Activated CD4-positive, alpha-beta T cell treated with anti-CD3 and anti-CD28 coated beads for 36 hours (primary cell): ENCODE measurements around the gene CYP24A1. TPM values are rescaled to one million over a fixed set of nuclear protein-coding genes. Genes with fewer than 3 reads are reported as not detected.
"Not testable (repeated sequence)": the region's sequence is repeated elsewhere in the genome, so short reads cannot be mapped to it uniquely, and the experiment has no call there.

Source experiments
- ATAC-seq: fragments of 200-7000 bp; cut with Tn5 transposase; one replicate; pipeline ENCODE4 v1.10.0; 2021; ENCODE audit warnings: mild to moderate bottlenecking, moderate library complexity
- CTCF ChIA-PET: fragments of 350-600 bp; sonication (Branson Sonifier 250); formaldehyde crosslinking; loops from one replicate; lab custom pipeline; 2021; ENCODE audit warnings: antibody characterized with exemption; lab: Charles Lee
- POLR2A ChIA-PET: fragments of 350-600 bp; sonication (Branson Sonifier 250); formaldehyde crosslinking; loops from one replicate; lab custom pipeline; 2021; ENCODE audit warnings: antibody characterized with exemption, inconsistent platforms; lab: Charles Lee
- DNase-seq: peaks from one replicate; pipeline ENCODE4 v3.0.0-alpha.2; 2020
- H3K27ac Mint-ChIP-seq: one replicate; pipeline ENCODE4 v1.8.0; 2021; ENCODE audit warnings: mixed read lengths
- H3K27me3 Mint-ChIP-seq: one replicate; pipeline ENCODE4 v1.8.0; 2021; ENCODE audit warnings: mixed read lengths
- H3K36me3 Mint-ChIP-seq: one replicate; pipeline ENCODE4 v1.8.0; 2021; ENCODE audit warnings: low read depth, mixed read lengths
- H3K4me1 Mint-ChIP-seq: one replicate; pipeline ENCODE4 v1.8.0; 2021; ENCODE audit warnings: mixed read lengths
- H3K4me3 Mint-ChIP-seq: one replicate; pipeline ENCODE4 v1.8.0; 2021; ENCODE audit warnings: mild to moderate bottlenecking, moderate library complexity, mixed read lengths
- H3K9me3 Mint-ChIP-seq: one replicate; pipeline ENCODE4 v1.8.0; 2021; ENCODE audit warnings: low read depth, mixed read lengths
- intact Hi-C, 2 experiments: fragments of 100-400 bp; cut with DNase I in 1 of 2; cut with micrococcal nuclease in 1 of 2; formaldehyde crosslinking; loops; one replicate each; pipeline versions ENCODE4 v1.14.2 to v1.15.1; 2022 to 2024; cut with DNase I, micrococcal nuclease
- total RNA-seq, 2 experiments: library from RNA; stranded (reverse); gene quantifications; one replicate each; pipeline ENCODE4 v1.2.3, GENCODE V29; 2021

The CYP24A1 gene
- total RNA-seq, 2 experiments from 2014 or later = 0.07 TPM; not detected in 1

GRCh38 chr20:54131125-54131524, 42.7 kb downstream of the CYP24A1 start:
- not testable (repeated sequence) for H3K27ac Mint-ChIP-seq

GRCh38 chr20:54129350-54129749, 44.4 kb downstream of the CYP24A1 start:
- H3K27ac Mint-ChIP-seq = no peak overlapping the region
- no peak overlapping the region for H3K4me3 Mint-ChIP-seq
- ATAC-seq (no peak), DNase-seq (no peak)
- no peaks in the 10 kb centered on the region for H3K4me1 Mint-ChIP-seq
- ChIA-PET CTCF (interaction anchor here (0.6 kb wide), 1 partner anchor 35 kb away, joined by 3 read pairs; no protein-coding TSS in a partner anchor), POLR2A (no interaction called here)
- intact Hi-C loops = no loop called here
- H3K9me3 Mint-ChIP-seq = peaks cover 6% of the 10 kb centered on the region
- no peaks in the 10 kb centered on the region for H3K36me3 Mint-ChIP-seq
- peaks cover 4% of the 10 kb centered on the region for H3K27me3 Mint-ChIP-seq

More at GRCh38 chr20:54131125-54131524, 42.7 kb downstream of the CYP24A1 start:
- intact Hi-C loops, POLR2A ChIA-PET, H3K4me3 Mint-ChIP-seq, DNase-seq, H3K9me3 Mint-ChIP-seq, H3K27me3 Mint-ChIP-seq, CTCF ChIA-PET, H3K4me1 Mint-ChIP-seq, ATAC-seq, H3K36me3 Mint-ChIP-seq: not testable (repeated sequence)

- no peak for ATAC-seq
Measured at GRCh38 chr20:54127855-54128574, 45.8 kb downstream of the CYP24A1 start.

GRCh38 chr20:54126806-54127655, 46.8 kb downstream of the CYP24A1 start:
- H3K27ac Mint-ChIP-seq = no peak overlapping the region
- peaks cover 4% of the 10 kb centered on the region for H3K27me3 Mint-ChIP-seq
- intact Hi-C loops = no loop called here
- CTCF ChIA-PET = no interaction called here
- DNase-seq = no peak
- POLR2A ChIA-PET = no interaction called here
- no peaks in the 10 kb centered on the region for H3K36me3 Mint-ChIP-seq
- no peaks in the 10 kb centered on the region for H3K4me1 Mint-ChIP-seq
- ATAC-seq = no peak
- no peak overlapping the region for H3K4me3 Mint-ChIP-seq
- peaks cover 6% of the 10 kb centered on the region for H3K9me3 Mint-ChIP-seq

More at GRCh38 chr20:54127855-54128574, 45.8 kb downstream of the CYP24A1 start:
- H3K27me3 Mint-ChIP-seq = peaks cover 4% of the 10 kb centered on the region
- ChIA-PET CTCF (interaction anchor here (1.0 kb wide), 1 partner anchor 9 kb away, joined by 4 read pairs; no protein-coding TSS in a partner anchor), POLR2A (no interaction called here)
- H3K36me3 Mint-ChIP-seq = no peaks in the 10 kb centered on the region
- no peak overlapping the region for H3K27ac Mint-ChIP-seq
- DNase-seq = no peak
- H3K9me3 Mint-ChIP-seq = peaks cover 6% of the 10 kb centered on the region
- no peak overlapping the region for H3K4me3 Mint-ChIP-seq
- no peaks in the 10 kb centered on the region for H3K4me1 Mint-ChIP-seq
- intact Hi-C loops = no loop called here

GRCh38 chr20:54126328-54126727, 47.5 kb downstream of the CYP24A1 start:
- intact Hi-C loops, DNase-seq, H3K36me3 Mint-ChIP-seq, H3K4me3 Mint-ChIP-seq, ATAC-seq, H3K27me3 Mint-ChIP-seq, H3K27ac Mint-ChIP-seq, CTCF ChIA-PET, H3K9me3 Mint-ChIP-seq, H3K4me1 Mint-ChIP-seq, POLR2A ChIA-PET: not testable (repeated sequence)

- POLR2A ChIA-PET = no interaction called here
- DNase-seq (no peak), ATAC-seq (no peak)
- CTCF ChIA-PET = no interaction called here
- intact Hi-C loops = loop anchor here in 1 of 2 experiments (1.0 kb wide), 1 partner anchor 14 kb away; no protein-coding TSS in a partner anchor
- H3K4me1 Mint-ChIP-seq = no peaks in the 10 kb centered on the region
- H3K9me3 Mint-ChIP-seq = no peaks in the 10 kb centered on the region
- no peak overlapping the region for H3K4me3 Mint-ChIP-seq
- no peaks in the 10 kb centered on the region for H3K27me3 Mint-ChIP-seq
- H3K27ac Mint-ChIP-seq = no peak overlapping the region
- no peaks in the 10 kb centered on the region for H3K36me3 Mint-ChIP-seq
Measured at GRCh38 chr20:54123587-54124180, 50.1 kb downstream of the CYP24A1 start.

GRCh38 chr20:54122681-54123586, 50.9 kb downstream of the CYP24A1 start:
- ChIA-PET POLR2A (no interaction called here), CTCF (no interaction called here)
- Mint-ChIP-seq H3K27ac (no peak overlapping the region), H3K9me3 (no peaks in the 10 kb centered on the region), H3K4me3 (no peak overlapping the region), H3K4me1 (no peaks in the 10 kb centered on the region), H3K27me3 (no peaks in the 10 kb centered on the region), H3K36me3 (no peaks in the 10 kb centered on the region)
- DNase-seq (no peak), ATAC-seq (no peak)
- intact Hi-C loops = loop anchor here in 1 of 2 experiments (1.0 kb wide), 1 partner anchor 14 kb away; no protein-coding TSS in a partner anchor

- Mint-ChIP-seq H3K27ac (no peak overlapping the region), H3K9me3 (no peaks in the 10 kb centered on the region), H3K4me1 (no peaks in the 10 kb centered on the region), H3K4me3 (no peak overlapping the region), H3K27me3 (no peaks in the 10 kb centered on the region), H3K36me3 (no peaks in the 10 kb centered on the region)
- POLR2A ChIA-PET = no interaction called here
- no peak for DNase-seq
- CTCF ChIA-PET = no interaction called here
- no peak for ATAC-seq
- intact Hi-C loops = no loop called here
Measured at GRCh38 chr20:54122189-54122588, 51.6 kb downstream of the CYP24A1 start.

GRCh38 chr20:54119744-54120143, 54.0 kb downstream of the CYP24A1 start:
- intact Hi-C loops = no loop called here

GRCh38 chr20:54118220-54119001, 55.4 kb downstream of the CYP24A1 start:
- ChIA-PET POLR2A (no interaction called here), CTCF (interaction anchor here (1.3 kb wide), 1 partner anchor 14 kb away, joined by 4 read pairs; no protein-coding TSS in a partner anchor)
- DNase-seq = no peak
- intact Hi-C loops = no loop called here
- Mint-ChIP-seq H3K4me3 (no peak overlapping the region), H3K9me3 (no peaks in the 10 kb centered on the region), H3K4me1 (no peaks in the 10 kb centered on the region), H3K27ac (no peak overlapping the region), H3K36me3 (no peaks in the 10 kb centered on the region), H3K27me3 (peaks cover 6% of the 10 kb centered on the region)
- no peak for ATAC-seq

More at GRCh38 chr20:54119744-54120143, 54.0 kb downstream of the CYP24A1 start:
- no peaks in the 10 kb centered on the region for H3K27me3 Mint-ChIP-seq
- DNase-seq (no peak), ATAC-seq (no peak)
- no peak overlapping the region for H3K27ac Mint-ChIP-seq
- no peak overlapping the region for H3K4me3 Mint-ChIP-seq
- ChIA-PET POLR2A (interaction anchor here (0.6 kb wide), 1 partner anchor 350 kb away, joined by 4 read pairs; no protein-coding TSS in a partner anchor), CTCF (no interaction called here)
- no peaks in the 10 kb centered on the region for H3K4me1 Mint-ChIP-seq
- no peaks in the 10 kb centered on the region for H3K9me3 Mint-ChIP-seq
- H3K36me3 Mint-ChIP-seq = no peaks in the 10 kb centered on the region
